ENCODE measurements around the gene FCGR1A.
"Not testable (repeated sequence)": the region's sequence is repeated elsewhere in the genome, so short reads cannot be mapped to it uniquely, and the experiment has no call there.

FCGR1A gene

DNA sequence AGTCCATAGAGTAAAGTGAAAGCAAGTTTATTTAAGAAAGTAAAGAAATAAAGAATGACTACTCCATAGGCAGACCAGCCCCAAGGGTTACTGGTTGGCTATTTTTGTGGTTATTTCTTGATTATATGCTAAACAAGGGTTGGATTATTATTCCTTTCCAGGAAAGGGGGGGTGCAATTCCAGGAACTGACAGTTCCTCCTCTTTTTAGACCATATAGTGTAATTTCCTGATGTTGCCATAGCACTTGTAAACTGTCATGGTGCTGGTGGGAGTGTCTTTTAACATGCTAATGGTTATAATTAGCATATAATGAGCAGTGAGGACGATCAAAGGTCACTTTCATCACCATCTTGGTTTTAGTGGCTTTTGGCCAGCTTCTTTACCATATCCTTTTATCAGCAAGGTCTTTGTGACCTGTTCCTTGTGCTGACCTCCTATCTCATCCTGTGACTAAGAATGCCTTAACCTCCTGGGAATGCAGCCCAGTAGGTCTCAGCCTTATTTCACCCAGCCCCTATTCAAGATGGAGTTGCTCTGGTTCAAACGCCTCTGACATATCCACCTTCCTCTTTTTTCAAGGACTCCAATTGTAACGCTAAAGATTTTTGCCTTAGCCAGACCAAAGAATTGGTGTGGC lies 6.9 kb upstream of the FCGR1A start:
- not testable (repeated sequence) for DNase-seq

DNA sequence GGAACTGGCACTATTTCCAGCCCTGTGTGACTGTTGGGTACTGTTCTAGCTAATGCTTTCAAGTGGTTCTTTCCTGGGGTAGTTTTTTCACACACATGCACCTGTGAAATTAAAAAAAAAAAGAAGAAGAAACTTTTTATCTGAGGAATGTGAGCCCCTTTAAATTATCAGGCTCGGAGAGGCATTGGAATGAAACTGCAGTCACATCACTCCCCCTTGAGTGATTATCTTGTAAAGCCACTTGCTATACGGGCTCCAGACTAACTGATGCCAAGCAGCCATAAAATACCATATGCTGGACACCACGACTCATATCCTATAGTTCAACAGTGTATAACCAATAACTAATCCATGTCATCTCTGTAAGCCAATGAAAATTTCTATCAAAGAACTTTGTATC lies 5.4 kb upstream of the FCGR1A start:
- DNase-seq: not testable (repeated sequence)

DNA sequence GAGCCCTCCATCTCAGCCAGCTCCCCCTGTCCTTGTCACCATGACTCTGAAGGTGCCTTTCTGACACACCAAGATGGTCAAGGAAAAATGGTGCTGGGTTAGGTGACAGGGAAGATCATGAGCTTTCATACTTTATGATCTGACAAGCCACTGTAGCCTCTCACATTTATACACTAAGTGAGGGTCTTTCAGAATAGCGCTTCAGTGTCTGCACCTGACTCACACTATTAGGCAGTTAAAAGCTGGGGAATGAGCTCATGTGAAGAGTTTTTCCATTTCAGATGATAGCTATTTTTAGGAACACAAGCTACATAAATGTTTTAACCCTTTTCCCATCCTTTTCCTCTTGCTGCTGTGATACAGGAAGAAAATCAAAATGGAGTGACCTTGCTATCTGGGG lies 4.2 kb upstream of the FCGR1A start:
- DNase-seq: not testable (repeated sequence)

DNA sequence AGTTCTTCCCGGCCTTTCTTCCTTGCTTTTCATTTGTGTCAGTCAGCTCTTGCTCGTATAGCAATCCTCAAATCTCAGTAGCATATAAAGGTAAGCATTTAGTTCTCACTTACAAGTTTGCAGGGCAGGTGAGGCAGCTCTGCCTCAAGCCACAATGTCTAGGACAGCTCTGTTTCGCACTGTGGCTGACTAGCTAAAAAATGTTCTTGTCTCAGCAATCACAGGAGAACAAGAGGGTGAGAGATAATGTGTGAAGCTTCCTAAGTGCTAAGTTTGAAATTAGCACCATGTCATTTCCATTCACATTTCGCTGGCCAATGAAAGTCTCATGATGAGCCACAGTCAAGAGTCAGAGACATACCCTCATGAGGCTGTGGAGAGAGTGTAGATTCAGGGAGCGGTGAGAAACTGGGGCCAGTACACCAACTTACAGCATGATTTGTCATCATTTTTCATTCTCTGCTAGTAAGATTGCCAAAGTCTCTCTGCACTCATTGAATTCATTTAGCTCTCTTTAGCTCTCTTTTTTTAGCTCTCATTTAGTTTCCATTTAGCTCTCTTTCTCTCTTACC lies 995 bp upstream of the FCGR1A start:
- DNase-seq: not testable (repeated sequence)

DNA sequence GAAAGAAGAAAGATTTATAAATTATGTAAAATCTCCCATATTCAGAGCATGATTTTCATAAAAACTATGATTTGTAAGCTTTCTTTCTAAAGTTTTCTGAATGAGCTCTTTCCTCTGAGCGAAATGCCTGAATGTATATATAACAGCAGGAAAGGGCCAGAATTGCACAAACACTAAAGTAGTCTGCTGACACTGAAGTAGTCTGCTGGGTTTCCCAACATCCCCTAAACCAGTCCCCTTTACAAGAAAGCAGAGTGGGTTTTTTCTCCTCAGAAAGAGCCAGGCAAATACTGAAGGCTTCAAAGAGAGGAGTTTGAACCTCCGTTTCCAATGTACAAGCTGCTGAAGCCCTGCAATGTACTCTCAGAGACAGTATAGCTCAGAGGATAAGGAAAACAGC lies 795 bp downstream of the FCGR1A start:
- not testable (repeated sequence) for DNase-seq

DNA sequence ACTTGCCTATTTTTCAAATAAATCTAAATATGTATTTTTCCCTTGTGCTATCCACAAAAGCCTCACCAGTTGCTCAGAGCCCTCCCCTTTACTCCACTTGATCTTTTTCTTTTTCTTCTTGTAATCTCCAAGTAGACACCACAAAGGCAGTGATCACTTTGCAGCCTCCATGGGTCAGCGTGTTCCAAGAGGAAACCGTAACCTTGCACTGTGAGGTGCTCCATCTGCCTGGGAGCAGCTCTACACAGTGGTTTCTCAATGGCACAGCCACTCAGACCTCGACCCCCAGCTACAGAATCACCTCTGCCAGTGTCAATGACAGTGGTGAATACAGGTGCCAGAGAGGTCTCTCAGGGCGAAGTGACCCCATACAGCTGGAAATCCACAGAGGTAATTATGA lies 1.4 kb downstream of the FCGR1A start:
- DNase-seq: not testable (repeated sequence)

DNA sequence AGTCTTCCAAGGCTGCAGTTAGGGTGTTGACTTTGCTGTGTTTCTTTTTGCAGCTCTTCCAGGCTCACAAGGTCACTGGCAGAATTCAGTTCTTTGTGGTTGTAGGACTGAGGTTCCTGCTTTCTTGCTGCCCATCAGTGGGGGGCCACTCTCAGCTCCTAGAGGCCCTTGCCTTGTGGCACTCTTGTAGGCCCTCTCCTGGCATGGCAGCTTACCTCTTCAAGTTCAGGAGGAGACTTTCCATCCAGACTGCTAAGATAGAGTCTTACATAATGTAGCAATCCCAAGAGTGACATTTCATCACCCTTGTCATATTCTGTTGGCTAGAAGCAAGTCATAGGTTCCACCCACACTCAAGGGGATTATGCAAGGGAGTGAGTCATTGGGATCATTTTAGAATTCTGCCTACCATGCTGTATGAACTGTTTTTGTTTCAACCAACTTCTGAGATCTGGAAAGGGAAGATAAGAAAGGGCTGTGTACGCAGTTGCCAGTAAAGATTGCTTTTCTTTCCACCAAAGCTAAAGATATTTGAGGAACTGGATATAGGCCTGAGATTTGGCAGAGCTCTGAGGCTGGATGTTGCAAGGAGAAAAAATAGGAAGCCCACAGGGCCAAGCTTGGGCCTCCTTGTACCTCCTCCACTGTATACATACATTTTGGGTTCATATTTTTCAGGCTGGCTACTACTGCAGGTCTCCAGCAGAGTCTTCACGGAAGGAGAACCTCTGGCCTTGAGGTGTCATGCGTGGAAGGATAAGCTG lies 5.4 kb downstream of the FCGR1A start:
- not testable (repeated sequence) for DNase-seq

DNA sequence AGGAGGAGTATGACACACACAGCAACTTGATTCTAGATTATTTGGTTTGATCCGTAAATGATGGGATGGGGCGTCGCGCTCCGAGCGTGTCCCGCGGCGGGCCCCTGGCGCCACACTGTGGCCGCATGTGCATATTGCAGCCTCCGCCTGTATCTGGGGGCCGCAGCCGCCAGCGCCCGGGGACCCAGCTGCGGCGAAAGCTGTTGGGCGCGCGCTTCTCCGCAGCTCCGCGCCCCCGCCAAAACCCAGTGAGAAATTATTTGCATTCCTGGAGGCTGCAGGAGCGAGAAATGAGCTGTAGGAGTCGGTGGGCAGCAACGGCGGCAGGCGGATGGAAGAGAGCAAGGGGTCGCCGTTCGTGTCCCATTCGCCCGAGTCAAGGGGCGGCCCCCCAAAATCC lies 10.0 kb downstream of the FCGR1A start:
- DNase-seq: peak in 39 of 58 donors; percentile 1 to 48 (median 21)

DNA sequence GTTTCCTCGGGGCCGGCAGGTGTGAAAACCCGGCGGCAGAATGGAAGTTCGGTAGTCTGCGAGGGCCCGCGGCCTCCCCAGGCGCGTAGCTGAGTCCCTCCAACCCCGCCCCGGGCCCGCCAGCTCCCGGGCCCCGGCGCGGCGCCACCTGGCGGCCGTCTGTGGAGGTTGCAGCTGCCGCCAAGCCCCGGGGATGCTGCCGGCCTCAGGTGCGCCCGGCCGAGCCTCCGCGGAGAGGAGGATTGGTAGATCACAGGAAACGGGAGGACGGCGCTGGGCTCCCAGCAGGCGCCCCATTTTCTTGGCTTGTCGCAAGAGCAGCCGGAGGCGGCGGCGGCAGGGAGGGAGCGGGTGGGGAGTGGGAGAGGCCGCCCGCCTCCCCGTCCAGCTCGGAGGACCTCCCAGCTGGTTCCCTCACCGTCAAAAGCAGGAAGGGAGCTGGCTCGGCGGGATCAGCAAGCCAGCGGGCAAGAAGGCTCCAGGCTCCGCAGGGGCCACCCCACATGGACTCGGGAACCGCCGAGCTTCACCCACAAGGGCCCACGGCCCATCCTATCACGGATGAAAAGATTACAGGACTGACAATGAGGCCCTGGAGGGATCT lies 10.5 kb downstream of the FCGR1A start:
- DNase-seq: peak in 54 of 58 donors; percentile 2 to 77 (median 40)

DNA sequence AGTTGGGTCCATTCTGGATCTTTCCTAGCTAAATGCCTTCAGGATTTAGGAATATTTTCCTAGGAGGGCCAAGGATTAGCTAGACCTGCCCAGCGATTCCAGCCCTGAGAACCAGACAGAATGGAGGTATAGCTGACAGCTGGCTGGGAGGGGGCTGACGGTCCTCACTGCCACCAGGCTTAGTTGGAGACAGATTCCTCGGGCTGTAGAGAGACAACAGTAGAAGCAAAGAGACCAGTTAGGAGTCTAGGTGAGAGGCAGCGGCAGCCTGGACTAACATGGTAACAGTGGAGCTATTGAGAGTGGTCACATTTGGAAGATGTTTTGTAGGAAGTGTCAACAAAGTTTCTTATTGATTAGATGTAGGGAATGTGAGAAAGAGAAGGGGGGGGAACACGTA lies 11.4 kb downstream of the FCGR1A start:
- not testable (repeated sequence) for DNase-seq

DNA sequence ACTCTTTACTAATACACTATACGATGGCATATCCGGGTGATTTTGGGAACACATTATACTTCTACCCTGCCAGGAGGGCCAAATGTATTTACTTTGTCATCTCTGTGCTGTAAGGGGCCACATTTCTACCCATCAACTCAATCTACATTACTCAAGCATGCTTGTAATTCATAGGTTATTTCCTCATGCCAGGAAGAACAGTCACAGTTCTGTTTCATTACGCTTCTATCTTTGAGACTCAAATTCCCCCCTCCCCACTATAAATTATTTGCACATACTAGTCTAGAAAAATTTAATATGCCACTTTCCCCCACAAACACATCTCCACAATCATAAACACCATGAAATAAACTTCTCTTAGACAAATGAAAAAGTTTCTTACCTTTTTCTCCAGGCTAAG lies 19.1 kb downstream of the FCGR1A start:
- DNase-seq: not testable (repeated sequence)

DNA sequence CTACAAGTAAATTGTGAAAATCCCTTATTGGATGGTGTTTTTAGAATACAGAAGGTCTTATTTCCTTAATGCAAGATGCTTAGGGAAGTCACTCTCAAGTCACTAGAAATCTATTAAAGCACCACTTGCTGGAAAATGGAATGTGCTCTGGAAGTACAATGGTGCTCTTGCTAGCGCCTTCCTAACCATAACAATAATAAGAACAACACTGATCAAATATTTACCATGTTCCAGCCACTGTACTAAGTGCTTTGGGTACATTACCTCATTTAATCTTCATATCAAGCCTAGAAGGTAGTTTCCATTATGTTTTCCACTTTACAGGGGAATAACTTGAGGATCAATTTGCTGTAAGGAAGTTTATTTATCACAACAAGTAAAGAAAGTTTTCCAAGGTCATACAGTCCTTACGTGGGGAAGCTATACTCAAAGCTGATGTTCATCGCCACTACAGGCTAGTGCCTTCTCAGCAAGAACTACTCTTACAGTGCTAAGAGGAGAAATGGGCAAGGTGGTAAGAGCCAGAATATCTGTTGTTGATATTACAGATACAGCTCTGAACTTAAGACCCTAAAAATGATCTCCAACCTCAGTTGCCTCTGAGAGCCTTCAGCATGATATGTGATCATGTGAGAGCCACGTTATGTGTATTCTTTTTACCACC lies 22.1 kb downstream of the FCGR1A start:
- not testable (repeated sequence) for DNase-seq

DNA sequence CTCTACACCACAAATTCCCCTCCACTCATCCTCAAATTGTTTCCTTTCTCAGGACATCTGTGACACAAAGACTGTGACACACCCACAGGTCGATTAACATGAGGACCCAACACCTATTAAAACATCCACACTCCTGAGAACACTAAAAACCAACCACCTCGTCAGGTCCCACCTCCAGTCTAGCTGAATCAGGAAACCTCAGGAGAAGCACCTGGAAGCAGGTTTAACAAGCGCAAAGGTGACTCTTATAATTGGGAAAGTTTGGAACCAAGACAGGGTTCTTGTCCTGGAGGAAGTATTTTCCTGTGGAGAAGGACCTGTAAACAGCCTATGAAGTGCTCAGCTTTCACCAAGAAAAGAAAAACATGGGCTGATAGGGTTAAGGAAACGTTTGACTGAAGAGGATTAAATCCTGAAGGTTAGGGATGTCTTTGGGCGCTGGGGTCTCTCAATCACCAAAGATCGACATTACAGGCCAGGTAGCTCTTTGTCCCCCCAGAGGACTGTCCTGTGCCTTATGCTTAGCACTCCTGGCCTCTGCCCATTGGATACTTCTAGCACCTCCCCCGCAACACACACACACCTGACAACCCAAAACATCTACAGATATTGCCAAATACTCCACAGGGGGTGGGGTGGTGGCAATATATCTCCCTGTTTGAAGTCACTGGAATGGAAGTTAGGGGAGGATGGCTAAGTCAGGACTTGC lies 28.4 kb downstream of the FCGR1A start:
- DNase-seq: not testable (repeated sequence)

DNA sequence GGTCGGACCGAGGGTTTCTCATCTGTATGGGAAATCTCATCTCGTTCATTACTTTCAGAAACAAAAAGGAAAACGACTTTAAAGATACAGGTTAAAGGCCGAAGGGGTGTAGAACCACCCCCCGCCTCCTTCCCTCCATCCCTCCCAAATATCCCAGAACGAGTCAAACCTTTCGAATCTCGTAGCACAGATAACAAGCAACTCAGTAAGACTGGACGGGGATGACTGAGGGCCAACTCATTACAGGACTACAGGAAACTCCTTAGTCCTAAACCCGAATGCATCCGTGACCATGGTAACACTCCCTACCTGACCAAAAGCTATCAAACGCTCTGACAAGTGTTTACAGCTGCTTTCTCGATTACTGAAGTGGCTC lies 29.0 kb downstream of the FCGR1A start:
- DNase-seq: not testable (repeated sequence)

DNA sequence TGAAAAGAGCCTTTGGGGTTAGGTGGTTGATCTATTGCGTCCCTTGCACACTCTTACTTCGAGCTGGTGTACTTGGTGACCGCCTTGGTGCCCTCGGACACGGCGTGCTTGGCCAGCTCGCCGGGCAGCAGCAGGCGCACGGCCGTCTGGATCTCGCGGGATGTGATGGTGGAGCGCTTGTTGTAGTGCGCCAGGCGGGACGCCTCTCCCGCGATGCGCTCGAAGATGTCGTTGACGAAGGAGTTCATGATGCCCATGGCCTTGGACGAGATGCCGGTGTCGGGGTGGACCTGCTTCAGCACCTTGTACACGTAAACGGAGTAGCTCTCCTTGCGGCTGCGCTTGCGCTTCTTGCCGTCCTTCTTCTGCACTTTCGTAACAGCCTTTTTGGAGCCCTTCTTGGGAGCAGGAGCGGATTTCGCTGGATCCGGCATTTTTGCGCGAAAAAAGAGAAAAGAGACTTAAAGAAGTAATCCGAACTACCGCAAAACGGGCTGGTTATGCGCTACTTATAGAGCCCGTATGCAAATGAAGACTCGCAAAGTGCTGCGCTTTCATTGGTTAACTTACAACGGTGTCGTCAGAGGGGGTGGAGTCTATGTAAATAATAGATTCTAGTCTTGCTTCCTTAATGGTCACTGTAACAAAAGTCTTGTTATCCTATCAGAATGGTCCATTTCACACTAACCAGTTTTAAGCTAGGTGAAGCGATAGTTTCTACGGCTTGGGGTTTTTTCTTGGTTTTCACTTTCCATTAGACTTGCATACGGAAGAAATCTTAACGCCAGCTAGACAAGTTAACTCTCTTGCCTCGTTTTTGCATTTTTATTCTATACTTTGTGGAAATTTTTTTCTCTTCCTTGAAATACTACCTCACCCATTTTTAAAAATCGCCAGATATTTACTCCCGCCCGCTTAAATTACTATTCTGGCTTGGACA lies 29.7 kb downstream of the FCGR1A start:
- DNase-seq: peak in 56 of 58 donors; percentile 1 to 97 (median 76)

DNA sequence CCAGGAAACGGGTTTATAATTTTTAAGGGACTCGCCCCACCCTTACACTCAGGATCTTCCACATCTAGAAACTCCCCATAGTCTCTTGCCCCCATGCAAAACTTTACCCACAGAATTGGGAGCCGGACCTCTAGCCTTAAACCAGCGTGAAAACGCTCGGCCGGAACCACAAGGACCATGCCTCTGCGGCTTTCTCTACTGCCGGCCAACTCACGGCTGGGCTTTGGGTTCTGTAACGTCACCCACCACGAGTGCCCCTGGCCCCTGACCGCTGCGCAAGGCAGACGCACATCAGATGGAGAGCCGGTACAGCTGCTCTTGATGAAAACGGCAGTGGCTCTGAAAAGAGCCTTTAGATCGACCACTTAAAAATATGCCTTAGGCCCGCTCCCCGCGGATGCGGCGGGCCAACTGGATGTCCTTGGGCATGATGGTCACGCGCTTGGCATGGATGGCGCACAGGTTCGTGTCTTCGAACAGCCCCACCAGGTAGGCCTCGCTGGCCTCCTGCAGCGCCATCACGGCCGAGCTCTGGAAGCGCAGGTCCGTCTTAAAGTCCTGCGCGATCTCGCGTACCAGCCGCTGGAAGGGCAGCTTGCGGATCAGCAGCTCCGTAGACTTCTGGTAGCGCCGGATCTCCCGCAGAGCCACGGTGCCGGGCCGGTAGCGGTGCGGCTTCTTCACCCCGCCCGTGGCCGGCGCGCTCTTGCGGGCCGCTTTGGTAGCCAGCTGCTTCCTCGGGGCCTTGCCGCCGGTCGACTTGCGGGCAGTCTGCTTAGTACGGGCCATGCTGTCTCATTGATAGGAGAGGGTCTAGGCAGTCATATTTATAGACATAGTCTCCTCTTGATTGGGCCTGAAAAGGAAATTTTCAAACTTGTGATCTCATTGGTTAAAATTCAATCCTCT lies 30.7 kb downstream of the FCGR1A start:
- DNase-seq: peak in 41 of 58 donors; percentile 0 to 77 (median 19)

DNA sequence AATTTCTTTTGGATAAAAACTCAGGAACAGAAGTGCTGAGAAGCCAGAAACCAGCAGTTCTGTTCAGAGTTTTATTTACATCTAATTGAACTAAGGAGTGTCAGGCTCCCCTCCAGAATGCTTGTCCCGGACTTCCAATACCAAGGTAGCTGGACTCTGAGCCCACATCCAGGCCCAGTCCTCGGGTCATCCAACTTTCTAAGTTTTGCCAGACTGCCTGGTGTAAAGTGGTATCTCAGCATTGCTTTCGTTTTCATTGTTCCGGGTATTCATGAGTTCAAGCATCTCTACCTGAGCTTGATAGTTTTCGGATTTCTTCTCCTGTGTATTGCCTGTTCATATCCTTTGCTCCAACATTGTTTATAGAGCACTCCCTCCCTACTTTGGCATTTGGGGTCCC lies 37.9 kb downstream of the FCGR1A start:
- DNase-seq: not testable (repeated sequence)

DNA sequence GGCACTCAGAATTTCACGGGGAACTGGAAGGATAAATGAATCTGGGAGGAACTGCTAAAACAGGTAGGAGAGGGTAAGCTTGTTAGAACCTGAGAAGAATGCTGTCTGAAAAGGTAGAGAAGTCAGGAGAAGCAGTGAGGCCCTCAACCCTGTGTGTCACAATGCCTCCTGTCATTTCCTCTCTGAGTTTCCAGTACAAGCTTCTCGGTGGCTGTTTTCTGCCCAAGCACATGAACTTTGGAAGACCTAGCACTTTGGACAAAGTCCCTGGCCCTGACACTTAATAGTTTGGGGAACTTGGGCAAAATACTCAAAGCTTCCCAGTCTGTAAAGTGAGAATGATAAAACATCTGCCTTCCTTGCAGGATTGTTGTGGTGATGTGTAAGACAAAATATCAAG lies 44.1 kb downstream of the FCGR1A start:
- not testable (repeated sequence) for DNase-seq

Data from anterior cingulate cortex (tissue), 58 donors.